Neural crest cell (in vitro differentiated cells): ENCODE results near the gene EIF6. TPM values are rescaled to one million over a fixed set of nuclear protein-coding genes. Genes with fewer than 3 reads are reported as not detected.

Experiments
- DNase-seq: peaks from one replicate; pipeline ENCODE4 v3.0.0; 2021; ENCODE audit warnings: low read depth, mixed read lengths, low spot score
- H3K27ac Mint-ChIP-seq: one replicate; pipeline ENCODE4 v1.8.0; 2021; ENCODE audit warnings: mild to moderate bottlenecking, mixed read lengths; ENCODE audit not compliant: unreplicated experiment
- H3K27me3 Mint-ChIP-seq: 2 replicates; pipeline ENCODE4 v1.8.0; 2021; ENCODE audit warnings: low read depth, mild to moderate bottlenecking, mixed read lengths
- H3K36me3 Mint-ChIP-seq: 2 replicates; pipeline ENCODE4 v1.8.0; 2021; ENCODE audit warnings: low read depth, mild to moderate bottlenecking, mixed read lengths
- H3K4me1 Mint-ChIP-seq: 2 replicates; pipeline ENCODE4 v1.8.0; 2021; ENCODE audit warnings: mixed read lengths
- H3K4me3 Mint-ChIP-seq: one replicate; pipeline ENCODE4 v1.8.0; 2021; ENCODE audit warnings: mild to moderate bottlenecking, mixed read lengths
- H3K9me3 Mint-ChIP-seq: 2 replicates; pipeline ENCODE4 v1.8.0; 2021; ENCODE audit warnings: mixed read lengths
- total RNA-seq: library from RNA; stranded (reverse); gene quantifications from 2 replicates; pipeline ENCODE4 v1.2.1, GENCODE V29; 2021
- TF ChIP-seq, protein P1 (sequence below): fragments of 200-600 bp; sonication (generic); conservative IDR thresholded peaks from 2 replicates; pipeline ENCODE4 v1.5.0; 2021; ENCODE audit warnings: antibody characterized with exemption, mild to moderate bottlenecking

The EIF6 gene
- total RNA-seq, 1 donor from 2014 or later = 112 TPM

DNA sequence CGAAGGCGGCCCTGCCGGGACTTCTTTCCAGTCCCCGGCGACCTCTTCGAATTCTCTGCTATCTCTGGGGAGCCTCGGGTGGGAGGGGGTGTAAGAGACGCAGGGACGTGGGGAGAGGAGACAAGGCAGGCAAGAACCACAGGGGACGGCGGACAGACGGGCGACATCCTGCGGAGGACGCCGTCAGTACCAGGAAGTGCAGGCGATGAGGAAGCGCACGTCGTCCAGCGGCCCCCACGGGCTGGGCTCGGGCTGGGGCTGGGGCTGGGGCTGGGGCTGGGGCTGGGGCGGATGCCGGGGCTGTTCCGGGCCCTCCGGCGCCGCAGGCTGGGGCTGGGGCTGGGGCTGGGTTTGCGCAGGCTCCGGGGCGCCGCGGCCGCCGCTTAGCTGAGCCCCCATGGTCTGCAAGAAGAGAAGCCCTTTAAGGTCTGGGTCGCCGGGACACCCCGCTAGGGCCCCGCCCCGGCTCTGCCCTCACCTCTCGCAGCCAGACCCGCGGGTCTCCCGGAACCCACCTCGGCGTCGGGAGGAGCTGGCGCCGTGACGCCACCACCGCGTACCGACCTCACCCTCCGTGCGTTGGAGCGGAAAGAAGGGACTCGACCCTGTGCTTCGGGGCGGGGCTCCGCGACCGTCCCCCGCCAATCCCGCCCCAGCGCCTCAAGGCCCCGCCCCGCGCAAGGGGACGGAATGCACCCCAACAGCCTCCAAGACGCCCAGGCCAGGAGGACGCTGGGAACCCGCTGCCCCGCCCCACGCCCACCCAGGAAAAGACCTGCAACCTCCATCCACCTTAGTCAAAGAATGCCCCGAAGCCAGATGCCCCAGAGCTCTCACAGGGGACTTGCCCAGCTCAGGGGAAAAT, 6.8 kb downstream of the EIF6 start, which contains the start of gene MMP24OS:
Gene MMP24OS, minus strand, starts transcription at position 592 of the 865 bp plus-strand sequence. Its CDS starts 193 bp downstream, at position 399.
- Mint-ChIP-seq H3K36me3 (peaks cover 11% of the 10 kb centered on the region), H3K4me1 (peaks cover 14% of the 10 kb centered on the region), H3K9me3 (no peaks in the 10 kb centered on the region), H3K27me3 (no peaks in the 10 kb centered on the region), H3K27ac (peak within 1 kb of the TSS; percentile 92), H3K4me3 (peak within 1 kb of the TSS; percentile 94)
- TF ChIP-seq, protein P1, sequence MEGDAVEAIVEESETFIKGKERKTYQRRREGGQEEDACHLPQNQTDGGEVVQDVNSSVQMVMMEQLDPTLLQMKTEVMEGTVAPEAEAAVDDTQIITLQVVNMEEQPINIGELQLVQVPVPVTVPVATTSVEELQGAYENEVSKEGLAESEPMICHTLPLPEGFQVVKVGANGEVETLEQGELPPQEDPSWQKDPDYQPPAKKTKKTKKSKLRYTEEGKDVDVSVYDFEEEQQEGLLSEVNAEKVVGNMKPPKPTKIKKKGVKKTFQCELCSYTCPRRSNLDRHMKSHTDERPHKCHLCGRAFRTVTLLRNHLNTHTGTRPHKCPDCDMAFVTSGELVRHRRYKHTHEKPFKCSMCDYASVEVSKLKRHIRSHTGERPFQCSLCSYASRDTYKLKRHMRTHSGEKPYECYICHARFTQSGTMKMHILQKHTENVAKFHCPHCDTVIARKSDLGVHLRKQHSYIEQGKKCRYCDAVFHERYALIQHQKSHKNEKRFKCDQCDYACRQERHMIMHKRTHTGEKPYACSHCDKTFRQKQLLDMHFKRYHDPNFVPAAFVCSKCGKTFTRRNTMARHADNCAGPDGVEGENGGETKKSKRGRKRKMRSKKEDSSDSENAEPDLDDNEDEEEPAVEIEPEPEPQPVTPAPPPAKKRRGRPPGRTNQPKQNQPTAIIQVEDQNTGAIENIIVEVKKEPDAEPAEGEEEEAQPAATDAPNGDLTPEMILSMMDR = peak; percentile 7
- peak; percentile 77 for DNase-seq

DNA sequence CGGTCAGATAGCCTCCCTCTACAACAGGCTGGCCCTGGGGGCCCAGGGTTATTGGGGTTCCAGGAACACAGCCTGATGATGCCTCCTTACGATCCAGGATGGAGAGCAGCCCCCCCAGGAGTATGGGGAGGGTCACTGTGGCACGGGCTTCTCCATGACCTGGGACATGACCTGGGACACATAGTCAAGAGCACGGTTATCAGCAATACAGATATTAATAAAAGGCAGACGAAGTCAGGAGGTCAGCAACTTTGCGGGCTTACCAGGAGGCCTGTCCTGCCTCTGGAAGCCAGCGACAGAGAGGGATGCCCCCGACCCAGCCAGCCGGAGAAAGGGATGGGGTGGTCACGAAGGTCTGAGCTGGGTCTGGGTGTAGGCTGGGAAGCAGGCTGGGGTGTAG, 7.4 kb downstream of the EIF6 start:
- Mint-ChIP-seq H3K27ac (peak overlapping the region; percentile 92), H3K36me3 (peaks cover 9% of the 10 kb centered on the region), H3K27me3 (no peaks in the 10 kb centered on the region), H3K4me3 (peak overlapping the region; percentile 94), H3K4me1 (peaks cover 11% of the 10 kb centered on the region), H3K9me3 (no peaks in the 10 kb centered on the region)
- DNase-seq = no peak
- TF ChIP-seq, protein P1 = no peak

DNA sequence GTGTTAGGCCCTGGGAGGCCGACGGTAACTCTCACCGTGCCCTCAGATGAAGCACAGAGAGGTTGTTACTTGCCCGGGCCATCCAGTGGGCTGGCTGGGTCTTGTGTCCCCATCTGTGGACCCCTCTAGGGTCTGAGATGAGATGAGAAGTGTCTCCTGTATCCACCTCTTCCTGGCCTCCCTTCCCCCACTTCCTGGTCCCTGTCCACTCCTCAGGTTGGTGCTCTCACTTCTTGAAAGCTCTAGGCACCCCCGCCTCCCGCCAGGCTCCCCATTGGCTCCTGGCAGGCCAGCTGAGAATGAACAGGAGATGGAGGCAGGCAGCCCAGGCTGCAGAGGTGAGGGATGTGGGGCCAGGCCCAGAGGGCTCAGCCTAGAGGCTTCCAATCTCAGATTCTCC, 8.2 kb downstream of the EIF6 start:
- Mint-ChIP-seq H3K9me3 (no peaks in the 10 kb centered on the region), H3K4me3 (peak overlapping the region; percentile 94), H3K4me1 (peaks cover 10% of the 10 kb centered on the region), H3K36me3 (peaks cover 8% of the 10 kb centered on the region), H3K27me3 (no peaks in the 10 kb centered on the region), H3K27ac (no peak overlapping the region)
- no peak for DNase-seq
- TF ChIP-seq, protein P1 = no peak

DNA sequence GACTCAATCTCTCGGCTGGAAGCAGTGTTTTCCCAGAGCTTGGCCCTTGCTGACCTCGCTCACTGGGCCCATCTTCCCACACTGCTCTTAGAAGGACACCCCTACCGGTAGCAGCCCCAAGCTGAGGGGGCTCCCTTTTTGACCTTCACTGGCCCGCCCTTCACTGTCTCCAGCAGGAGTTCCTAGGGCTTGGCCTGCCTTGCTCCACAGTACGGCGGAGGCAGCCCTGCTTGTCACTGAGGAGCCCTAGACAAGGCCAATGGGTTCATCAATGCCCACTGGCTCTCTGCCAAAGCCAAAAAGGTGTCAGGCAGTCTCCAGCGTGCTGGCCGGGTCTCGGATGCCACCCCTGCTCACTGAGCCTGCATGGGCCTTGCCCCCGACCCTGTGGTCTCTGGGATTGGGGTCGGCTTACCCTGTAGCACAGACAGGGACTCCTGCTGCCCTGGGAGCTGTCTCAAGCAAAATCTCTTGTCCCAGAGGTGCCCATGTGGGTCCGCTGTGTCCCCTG, 8.8 kb downstream of the EIF6 start:
- no peak for DNase-seq
- no peaks in the 10 kb centered on the region for H3K9me3 Mint-ChIP-seq
- peaks cover 10% of the 10 kb centered on the region for H3K4me1 Mint-ChIP-seq
- H3K36me3 Mint-ChIP-seq = peaks cover 8% of the 10 kb centered on the region
- TF ChIP-seq, protein P1 = no peak
- peak overlapping the region; percentile 47 for H3K4me3 Mint-ChIP-seq
- no peaks in the 10 kb centered on the region for H3K27me3 Mint-ChIP-seq
- H3K27ac Mint-ChIP-seq = no peak overlapping the region

DNA sequence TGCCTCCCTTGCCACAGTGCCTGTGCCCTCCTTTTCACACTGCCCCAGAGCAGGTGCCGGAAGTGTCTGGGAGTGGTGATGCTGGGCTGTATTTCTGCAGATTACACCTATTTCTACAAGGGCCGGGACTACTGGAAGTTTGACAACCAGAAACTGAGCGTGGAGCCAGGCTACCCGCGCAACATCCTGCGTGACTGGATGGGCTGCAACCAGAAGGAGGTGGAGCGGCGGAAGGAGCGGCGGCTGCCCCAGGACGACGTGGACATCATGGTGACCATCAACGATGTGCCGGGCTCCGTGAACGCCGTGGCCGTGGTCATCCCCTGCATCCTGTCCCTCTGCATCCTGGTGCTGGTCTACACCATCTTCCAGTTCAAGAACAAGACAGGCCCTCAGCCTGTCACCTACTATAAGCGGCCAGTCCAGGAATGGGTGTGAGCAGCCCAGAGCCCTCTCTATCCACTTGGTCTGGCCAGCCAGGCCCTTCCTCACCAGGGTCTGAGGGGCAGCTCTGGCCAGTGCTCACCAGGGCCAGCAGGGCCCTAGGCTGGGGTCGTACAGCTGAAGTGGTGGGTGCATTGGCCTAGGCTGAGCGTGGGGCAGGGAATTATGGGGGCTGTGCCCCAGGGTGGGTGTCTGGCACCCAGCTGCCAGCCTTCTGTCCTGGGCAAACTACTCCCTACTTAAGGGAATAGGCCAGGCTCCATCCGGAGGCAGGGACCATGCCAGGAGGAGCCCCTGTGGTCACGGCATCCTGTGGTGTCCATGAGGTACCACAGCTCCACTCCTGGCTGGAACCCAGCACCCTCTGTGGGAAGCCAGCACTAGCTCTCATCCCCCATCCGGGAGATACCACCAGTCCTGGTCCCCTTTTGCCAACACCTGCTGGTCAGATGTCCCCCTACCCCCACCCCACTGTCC, 10.1 kb downstream of the EIF6 start:
- Mint-ChIP-seq H3K4me1 (peaks cover 11% of the 10 kb centered on the region), H3K27me3 (no peaks in the 10 kb centered on the region), H3K27ac (no peak overlapping the region), H3K36me3 (peaks cover 3% of the 10 kb centered on the region), H3K9me3 (no peaks in the 10 kb centered on the region), H3K4me3 (peak overlapping the region; percentile 12)
- TF ChIP-seq, protein P1 = no peak
- DNase-seq = no peak
